HG02798 (cell line): Measurements from ENCODE around the gene ZC3H6.
"Not testable (repeated sequence)": the region's sequence is repeated elsewhere in the genome, so short reads cannot be mapped to it uniquely, and the experiment has no call there.

Source experiments
- ATAC-seq: cut with Tn5 transposase; IDR thresholded peaks from one replicate; pipeline ENCODE4 v1.9.1; 2021; ENCODE audit warnings: mild to moderate bottlenecking; ENCODE audit not compliant: unreplicated experiment, poor library complexity

The ZC3H6 gene

DNA sequence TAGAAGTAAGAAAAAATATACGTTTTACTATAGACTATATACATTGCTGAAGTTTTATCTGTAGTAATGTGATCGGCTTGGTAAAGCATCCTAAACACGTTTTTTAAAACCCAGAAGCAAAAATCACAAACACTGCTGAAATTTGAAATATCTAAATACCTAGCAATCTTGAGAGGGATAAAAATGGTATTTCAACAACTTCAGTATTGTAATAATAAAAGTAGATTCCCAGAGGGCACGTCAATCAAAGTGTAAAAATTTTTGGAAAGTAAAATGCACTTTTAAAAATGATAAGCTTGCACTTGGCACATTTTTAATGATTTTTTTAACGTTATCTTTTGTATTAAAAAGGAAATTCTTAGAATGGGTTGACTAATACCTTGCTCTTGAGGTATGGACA is 1.6 kb downstream of the ZC3H6 start:
- ATAC-seq: no peak

DNA sequence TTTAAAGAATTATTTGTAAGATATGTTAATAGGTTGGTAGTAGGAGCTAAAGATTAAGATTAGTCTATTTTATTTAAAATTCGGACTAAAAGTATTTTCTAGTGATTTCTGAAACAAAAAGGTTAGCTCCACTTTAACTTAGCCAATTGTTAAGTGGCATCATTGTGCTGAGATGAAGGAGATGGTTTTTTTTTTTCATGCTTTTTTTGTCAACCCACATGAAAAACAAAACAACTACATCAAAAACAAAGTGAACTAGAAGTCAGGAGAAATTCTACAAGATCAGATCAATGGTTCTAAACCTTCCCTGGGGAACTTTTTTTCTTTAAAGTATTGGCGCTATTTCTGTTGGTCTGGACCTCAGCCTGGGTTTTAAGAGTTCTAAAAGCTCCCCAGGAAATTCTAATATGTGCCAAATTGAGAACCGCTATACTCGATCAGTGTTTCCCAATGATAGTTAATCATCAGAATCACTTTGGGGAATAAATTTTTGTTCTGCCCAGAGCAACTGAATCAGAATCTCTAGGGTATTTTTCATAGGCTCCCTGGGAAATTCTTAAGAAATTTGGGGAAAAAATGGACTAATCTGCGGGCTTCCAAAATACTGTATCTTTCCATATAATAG is 2.3 kb downstream of the ZC3H6 start:
- ATAC-seq: no peak

DNA sequence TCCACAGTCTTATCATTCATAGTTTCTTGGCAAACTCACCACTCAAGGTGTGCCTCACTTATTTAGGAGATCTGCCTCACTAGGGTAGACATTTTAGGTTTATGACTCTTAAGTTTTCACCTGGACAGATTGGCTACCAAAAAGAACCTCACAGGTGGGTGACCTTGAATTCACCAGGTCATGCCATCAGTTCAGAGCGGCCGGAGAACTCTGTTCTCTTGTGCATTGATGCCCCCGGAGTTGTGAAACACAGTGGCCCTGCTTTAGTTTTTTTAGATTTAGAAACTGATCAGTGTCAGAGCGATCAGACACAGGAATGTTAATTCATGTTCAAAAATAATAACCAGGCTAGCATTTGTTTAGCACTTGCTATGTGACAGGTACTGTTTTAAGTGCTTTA is 6.7 kb downstream of the ZC3H6 start:
- ATAC-seq: not testable (repeated sequence)

DNA sequence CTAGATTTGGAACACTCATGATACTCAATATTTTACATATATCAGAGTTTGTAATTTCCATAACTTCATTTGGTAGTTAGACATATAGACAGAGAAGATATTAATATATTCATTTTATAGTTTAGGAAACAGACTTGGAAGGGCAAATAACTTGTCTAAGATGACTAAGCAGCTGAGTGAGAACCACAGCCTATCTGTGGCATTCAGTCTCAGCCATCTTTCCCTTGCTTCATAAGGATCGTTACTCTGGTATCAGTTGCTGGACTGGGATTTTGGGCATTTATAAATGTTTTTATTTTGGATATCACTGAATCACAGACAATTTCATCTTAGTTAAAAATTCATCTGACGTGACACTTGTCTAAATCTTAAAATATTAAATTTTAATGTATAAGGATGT is 8.1 kb downstream of the ZC3H6 start:
- not testable (repeated sequence) for ATAC-seq

DNA sequence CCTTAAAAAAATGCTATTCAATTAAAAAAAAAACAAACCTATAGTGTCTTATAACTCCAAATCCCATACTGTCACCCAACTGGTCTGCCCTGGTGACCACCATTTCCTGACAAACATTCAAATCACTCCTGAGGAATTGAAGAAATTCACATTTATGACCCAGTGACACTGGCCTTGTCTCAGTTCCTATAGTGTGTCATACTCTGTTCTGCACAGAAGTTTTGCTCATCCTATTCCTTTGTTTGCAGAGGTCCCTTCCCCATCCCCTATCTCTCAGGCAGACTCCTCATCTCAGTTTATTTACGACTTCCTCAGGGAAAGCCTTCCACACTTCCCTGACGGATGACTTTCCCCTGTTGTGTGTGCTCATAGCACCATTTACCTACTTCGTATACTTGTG is 14.7 kb downstream of the ZC3H6 start:
- ATAC-seq: no peak

DNA sequence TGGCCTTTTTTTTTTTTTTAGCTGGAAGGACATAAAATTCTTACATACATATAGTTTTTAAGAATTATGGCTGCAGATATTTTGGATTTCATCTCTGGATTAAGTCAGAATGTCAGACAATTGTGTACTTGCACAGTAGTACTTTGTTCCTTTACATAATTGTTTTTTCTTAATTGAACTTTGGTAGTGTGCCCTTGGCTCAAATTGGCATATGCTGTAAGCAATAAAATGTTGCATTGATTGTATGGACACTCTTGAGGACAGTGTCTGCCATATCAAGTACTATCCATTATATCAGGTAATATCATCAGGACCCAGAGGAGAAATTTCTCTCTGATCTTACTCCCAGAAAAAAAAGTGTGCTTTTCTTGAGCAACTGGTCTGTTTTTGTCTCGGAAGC is 15.3 kb downstream of the ZC3H6 start:
- ATAC-seq: no peak

DNA sequence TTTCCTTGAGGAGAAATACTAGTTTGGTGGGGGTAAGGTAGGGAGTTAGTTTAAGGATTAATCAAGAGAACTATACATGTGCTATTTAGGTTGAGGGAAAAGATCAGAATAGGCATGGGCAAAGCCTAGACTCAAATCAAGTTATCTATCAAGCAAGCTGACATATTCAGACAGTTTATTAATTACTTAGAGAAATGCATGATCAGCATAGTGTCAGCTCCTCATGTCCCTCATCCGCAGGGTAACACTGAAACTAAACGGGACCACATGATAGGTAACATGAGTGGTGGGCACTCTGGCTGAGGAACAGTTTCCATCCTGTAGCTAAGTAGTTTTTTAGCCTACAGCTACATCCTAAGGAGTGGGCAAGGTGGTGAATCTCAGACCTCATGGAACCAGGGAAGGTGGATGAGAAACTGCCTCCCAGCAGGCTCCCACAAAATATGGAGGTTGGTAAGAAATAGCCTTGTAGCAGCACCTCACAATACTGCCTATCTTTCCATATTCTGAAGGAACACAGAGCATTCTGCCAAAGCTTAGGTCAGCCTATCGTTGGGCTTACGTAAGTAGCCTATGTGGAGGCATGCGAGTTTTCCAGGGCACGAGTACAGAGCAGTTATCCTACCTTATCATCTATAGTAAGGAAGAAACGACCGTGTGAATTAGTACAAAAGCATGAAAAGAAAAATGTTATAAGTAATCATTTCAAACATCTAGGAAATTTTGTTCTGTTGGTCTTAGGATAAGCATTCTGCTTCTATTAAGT is 18.4 kb downstream of the ZC3H6 start:
- no peak for ATAC-seq

DNA sequence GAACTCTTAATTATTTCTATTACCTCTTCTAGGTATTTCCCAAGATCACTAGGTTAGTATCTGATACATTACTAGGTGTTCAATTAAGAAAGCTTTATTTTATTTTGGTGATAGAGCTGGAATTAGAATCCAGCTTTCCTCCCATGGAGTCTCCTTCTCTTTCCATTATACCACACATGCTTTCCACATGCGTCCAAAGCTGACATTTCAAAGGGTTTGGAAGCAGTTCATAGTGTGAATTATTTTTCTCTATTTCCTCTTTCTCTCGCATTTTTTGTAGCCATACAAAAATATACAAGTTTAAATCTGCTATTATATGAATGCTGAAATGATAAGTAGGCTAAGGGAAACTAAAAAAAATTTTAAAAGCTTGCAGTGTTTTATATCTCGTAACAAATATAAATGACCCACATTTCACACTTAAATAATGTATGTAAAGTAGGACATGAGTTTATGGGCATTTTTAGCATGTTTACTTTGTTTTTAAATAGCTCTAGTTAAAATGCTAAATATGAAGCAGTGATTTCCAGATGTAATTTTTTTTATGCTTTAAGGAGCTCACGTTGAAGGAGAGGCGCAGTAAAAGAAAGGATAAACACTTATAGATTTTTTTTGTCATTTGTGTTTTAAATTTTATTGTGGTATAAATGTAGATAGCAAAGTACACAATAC is 20.1 kb downstream of the ZC3H6 start:
- no peak for ATAC-seq

DNA sequence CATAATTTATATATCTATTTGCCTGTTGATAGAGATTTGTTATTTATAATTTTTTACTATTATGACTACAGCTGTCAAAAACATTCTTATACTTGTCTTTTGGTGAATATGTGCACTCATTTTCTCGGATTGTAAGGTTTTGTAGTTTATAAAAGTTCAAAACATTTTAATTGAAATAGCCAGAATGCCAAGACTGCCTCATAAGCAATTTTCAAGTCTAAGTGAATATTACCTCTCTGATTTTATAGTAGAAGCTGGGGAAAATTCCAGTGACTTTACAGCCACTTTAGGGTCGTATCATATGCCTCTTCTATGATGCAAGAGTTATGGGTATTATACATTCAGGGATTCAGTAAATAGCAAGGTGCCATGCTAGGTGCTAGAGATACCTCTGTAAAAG is 21.0 kb downstream of the ZC3H6 start:
- ATAC-seq: no peak

DNA sequence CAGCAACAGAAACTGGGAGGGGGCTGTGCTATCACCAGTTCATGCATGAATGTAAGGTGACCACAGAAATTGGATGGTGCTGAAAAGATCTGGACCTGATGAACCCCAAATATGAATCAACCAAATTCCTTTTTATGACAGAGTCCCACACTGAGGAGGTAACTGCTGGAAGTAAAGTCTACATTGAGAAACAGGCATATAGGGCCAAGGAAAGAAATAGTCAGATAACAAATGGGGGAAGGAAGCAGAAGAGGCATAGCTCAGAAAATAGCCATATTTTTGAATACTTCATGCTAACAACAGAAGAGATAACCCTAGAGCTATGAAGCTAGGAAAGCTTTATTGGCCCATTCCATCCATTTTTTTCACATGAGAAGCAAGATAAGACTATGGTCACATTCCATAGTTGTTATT is 25.8 kb downstream of the ZC3H6 start:
- no peak for ATAC-seq

DNA sequence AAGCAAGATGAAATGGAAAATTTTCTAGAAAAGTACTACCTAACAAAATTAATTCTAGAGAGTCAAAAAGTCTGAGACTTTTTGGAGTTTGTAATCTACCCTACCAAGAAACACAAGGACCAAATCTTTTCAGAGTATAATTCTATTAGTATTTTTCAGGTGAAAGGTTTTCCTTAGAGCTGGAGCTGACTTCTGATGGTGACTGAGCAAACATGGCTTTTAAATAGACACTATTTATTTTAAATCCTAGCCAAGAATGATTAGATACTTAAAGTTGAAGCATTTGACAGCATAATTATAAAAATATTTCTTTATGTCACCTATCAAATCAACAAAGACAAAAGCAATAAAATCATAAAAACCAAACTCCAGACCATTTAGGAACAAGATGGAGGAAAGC is 26.6 kb downstream of the ZC3H6 start:
- no peak for ATAC-seq

DNA sequence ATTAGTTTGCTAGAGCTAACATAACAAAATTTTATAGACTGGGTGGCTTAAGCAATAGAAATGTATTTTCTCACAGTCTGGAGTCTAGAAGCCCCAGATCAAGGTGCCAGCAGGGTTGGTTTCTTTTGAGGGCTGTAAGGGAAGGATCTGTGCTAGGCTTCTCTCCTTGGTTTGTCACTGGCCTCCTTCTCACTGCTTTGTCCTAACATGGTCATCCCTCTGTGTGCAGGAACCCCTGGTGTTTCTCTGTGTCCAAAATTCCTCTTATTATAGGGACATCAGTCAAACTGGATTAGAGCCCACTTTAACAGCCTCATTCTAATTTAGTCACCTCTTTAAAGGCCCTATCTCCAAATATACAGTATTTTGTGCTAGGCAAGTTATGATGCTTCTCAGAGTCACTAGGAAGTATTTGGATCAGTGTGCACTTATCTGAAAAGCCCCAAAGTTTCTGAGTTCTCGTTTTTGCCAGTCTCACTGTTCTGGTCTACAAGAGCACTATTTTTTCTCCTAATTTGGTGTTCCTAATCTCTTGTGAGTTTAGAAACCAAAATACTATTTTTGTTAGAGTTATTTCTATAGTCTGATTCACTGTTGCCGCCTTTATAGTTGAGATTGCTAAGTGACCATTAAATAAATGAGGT is 29.0 kb downstream of the ZC3H6 start:
- no peak for ATAC-seq

DNA sequence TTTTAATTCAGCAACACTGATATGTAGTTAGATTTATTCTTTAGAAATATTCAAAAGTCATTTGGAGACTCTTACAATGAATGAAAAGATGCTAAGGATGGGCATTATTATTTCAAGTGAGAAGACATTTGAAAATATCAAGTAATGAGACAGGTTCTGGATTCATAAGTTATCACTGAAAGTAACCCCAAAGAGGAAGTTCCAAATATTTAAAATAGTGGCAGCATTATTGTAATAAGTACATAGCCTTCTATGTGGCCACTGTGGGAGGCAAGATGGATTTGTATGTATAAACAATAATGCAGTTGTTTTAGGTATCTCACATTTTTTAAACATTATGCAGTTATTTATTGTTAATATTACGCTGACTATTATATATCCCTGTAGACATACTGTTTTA is 29.7 kb downstream of the ZC3H6 start:
- no peak for ATAC-seq

DNA sequence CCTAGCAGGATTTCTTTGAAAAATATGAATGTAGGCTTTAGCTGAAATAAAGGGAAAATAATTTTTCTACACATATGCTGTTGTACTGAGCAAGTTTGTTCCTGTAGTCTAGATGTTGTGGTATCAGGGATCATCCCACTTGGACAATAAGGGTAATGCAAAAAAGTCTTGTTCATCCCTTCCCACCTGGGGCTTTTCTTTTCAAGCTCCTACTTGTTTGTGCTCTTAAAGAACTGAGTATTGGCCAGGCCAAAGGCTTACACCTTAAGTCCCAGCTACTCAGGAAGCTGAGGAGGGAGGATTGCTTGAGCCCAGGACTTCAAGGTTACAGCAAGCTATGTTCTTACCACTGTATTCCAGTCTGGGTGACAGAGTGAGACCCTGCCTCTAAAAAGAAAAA is 35.5 kb downstream of the ZC3H6 start:
- ATAC-seq: no peak

DNA sequence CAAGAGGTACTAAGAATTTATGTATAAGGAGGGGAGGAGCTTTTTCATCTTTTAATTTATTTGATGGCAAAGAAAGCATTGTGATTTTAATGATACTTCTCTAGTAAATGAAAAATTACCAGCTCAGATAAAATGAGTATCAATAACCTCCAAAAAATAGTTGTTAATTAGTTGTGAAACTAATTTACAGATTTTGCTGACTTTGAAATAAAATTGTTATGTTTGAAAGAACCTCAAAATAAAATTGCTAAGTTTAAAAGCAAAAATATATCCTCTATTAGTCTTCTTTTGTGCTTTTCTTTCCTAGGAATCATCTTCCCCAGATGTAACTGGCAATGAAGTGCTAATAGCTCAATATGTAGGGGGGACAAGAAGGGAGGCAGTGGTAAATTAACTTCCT is 36.5 kb downstream of the ZC3H6 start:
- ATAC-seq: no peak

DNA sequence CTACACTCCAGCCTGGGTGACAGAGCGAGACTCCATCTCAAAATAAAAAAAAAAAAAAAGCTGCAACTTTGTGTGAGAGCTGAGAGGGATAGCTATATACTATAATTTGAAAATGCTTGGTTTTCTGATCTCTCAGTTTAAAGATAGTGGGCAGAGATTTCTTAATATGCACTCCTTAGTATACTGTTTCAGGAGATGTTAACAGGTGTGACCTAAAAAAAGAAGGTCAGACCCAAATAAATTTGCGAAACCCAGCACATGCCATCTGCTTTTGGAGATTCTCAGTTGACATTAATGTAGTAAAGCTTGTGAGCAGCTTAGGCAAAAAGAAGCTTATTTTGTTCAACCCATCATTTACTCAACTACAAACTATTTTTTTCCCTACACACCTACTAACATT is 37.4 kb downstream of the ZC3H6 start:
- ATAC-seq: no peak

DNA sequence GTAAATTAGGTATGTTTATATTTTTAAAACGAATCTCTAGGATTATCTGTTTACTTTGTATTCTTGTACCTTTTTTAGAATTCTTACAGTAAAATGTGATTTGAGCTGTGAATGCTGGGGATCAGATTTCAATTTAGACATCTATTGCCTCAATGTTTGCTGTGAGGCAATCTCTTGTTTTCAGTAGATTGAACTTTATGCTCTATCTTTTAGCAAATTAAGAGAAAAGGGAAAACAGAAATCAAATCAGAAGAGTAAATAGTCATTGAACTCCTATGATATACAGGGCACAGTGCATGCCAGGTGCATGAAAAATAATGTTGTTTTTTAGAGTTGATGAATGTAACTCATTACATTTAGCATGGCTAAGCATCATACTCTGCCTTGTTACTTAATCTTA is 39.5 kb downstream of the ZC3H6 start:
- no peak for ATAC-seq

DNA sequence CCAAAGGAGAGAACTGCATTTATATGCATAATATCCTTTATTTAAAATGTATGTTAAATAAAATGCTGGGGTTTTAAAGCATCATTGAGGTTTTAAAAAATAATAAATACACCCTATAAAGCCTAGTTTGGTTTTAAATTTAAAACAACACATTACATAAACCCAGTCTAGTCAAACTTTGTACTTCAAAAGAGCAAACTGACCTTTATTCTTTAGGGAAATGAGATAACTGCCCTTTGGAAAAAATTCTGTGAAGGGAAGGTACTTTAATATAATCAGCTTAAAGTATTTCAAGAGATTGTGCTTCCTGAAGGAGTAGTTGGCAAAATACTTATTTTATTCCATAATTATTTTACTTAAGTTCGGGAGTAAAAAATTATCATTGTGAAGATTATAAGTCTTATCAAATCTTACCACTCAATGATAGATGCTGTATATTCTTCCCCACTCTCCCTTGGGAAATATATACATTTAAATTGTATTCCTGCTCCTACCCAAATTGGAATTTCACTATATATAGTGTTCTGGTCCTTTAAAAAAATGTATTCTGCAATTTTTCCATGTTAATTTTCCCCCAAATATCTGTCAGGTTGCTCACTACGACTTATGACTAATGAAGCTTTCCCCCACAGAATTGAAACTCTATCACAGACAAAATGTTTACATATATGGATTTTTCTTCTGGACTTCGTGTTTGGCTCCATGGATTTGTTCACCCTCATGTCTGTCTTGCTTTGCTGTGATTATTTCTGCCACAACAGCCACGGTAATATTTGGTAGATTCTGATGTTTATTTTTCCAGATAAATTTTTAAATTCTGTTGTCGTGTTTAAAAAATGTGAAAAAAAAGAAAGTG is 42.1 kb downstream of the ZC3H6 start:
- ATAC-seq: no peak

DNA sequence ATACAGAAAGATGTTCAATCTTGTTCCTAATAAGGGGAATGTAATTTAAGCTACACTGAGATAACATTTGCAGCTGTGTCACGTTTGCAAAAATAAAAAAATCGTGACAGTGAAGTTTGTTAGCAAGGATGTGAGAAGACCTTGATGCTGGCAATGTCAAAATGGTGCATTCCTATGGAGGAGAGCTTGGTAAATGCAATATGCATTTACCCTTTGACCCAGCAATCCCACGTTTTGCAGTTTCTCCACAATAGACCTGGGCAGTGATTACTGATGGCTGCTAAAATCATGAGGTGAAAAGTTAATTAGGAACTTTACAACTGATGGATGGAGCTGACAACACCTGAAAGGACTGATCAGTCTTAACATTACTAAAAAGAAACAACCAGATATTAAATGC is 43.1 kb downstream of the ZC3H6 start:
- ATAC-seq: no peak
